GM19468 (cell line): ENCODE data around the gene CTNNA2.

ENCODE experiments used
- ATAC-seq: cut with Tn5 transposase; IDR thresholded peaks from one replicate; pipeline ENCODE4 v1.9.1; 2021; ENCODE audit warnings: mild to moderate bottlenecking, moderate library complexity, moderate number of reproducible peaks; ENCODE audit not compliant: unreplicated experiment; ENCODE audit errors: extremely low read depth

Gene CTNNA2

DNA sequence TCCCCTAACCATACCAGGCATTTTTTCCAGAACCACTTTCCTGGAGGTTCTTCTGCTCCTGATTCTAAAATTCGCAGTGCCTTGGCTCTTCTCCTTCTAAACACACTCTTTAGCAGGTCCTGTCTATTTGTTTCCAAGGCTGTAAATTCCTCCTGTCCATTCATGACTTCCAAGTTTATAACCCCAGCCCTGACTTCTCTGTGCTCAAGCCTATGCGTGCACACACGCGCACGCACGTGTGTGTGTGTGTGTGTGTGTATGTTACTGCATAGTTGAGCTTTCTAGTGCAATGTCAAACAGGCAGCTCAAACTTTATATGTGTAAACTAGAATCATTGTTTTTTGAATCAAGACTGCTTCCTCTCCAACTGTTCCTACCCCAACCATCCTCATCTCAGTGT, 454.0 kb downstream of the CTNNA2 start:
- ATAC-seq, result no peak

DNA sequence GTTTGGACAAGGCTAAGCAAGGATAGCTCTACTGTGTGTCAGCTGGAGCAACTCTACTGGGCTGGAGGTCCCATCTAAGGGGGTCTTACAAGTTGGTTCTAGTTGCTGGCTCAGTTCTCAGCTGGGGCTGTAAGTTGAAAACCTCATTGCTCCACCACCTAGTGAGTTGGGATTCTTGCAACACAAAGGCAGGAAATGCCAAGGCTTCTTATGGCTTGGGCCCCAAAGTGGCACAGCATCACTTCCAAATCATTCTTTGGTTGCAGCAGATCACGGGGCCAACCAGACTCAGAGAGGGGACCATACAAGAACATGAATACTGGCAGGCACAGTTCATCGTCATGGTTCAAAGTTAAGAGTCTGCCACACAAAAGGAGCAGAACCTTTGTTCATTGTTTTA, 459.0 kb downstream of the CTNNA2 start:
- ATAC-seq, result no peak

DNA sequence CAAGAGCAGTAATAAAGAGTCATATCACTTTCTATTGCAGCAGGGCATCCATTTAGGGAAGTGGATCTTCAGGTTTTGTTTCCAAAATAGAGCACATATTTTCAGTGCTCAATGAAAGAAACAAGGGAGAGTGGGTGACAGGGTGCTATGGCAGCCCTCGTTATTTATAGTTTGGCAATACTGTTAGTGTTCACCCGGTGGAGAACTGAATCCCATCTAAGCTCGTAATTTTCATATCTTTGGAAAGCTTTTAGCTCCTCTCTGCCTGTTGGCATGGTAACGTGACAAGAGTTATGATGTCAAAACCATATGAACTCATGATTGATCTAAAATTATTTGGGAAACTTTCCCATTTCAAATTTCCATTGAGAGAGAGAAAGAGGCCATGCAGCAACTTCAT, 459.8 kb downstream of the CTNNA2 start:
- ATAC-seq, result no peak

DNA sequence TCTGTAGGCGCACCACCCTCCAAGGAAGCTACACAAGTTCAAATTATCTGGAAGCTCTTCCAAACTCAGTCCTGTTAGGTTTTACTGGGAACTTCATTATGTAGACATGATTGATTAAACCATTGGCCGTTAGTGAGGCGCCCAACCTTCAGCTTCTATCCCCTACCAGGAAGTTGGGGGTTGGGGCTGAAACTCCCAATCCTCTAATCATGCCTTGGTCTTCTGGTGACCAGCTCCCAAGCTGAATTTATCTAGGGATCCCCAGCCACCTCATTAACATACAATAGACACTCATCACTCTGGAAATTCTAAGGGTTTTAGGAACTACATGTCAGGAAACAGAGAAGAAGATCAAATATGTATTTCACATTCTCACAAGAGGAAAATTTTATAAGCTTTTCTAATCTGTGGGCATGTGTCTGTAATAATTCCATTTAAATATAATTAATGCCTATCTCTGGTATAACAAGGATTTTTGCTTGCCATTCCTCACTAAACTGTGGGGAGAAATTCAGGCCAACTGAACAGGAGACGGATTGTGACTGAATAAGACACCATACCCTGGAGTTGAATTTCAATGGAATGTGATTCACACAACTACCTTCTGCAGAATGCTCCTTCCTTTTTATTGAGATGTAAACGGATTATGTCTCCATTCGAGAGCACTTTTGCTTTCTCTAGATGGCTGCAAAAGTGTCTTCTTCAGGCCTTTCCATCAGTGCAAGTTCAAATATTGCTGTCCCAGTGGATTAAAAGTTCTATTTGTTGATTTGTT, 463.1 kb downstream of the CTNNA2 start:
- ATAC-seq, result no peak

GRCh38 chr2:79977792-79978191, 464.9 kb downstream of the CTNNA2 start:
- ATAC-seq, result no peak

DNA sequence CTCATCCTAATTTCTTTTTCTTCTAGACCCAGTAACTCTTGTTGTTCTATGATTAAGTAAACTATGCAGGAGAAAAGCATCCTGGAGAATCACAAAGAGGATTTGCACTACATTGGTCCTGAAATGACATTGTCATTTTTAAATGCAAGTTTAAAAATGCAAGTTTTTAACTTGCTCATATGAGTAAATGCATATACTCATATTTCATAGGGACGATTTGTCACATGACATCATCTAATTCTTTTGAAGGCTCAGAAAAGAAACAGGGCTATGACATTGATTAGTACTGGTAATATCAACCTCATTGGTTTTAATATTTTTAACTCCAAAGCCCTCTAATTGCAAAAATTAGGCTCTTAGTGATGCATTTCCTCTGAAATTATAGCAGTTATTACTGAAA, 467.3 kb downstream of the CTNNA2 start:
- no peak for ATAC-seq

DNA sequence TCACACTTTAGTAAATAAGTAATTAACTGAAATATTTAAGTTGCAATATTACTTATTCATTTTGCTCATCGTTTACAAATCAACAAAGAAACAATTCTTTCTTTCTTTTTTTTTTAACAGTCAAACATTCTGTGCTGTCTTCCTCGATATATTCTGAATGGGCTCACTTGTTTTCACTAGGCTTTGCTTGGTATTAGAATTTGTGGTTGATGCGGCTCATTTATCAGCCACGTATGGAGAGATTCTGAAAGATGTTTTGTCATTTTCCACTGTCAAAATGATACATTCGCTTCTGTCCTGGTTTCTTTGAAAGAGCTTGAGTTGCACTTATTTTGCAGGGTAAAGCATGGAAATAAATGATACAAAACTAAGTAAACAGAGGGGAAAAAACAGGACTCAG, 468.0 kb downstream of the CTNNA2 start:
- ATAC-seq, result no peak

- no peak for ATAC-seq
These were observed 468.5 kb downstream of the CTNNA2 start for GRCh38 chr2:79981316-79981715.

GRCh38 chr2:79982445-79982844, 469.6 kb downstream of the CTNNA2 start:
- ATAC-seq, result no peak

DNA sequence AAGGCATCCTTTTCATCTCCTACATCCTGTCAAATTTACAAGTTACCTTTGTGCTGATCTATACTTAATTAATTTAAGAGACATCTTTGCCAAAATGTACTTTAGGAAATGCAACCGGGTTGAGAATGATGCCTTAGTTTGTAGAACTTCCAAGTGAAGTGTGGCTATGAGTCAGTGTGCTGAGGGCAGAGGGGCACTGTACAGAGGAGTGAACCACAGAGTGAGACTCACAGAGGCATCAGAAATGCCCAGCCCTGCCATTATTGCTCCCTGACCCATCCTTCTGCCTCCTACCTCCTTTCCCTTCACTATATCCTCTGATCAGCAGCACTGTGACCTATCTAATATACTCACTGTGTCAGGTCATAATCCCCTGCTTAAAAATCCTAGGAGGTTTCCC, 471.6 kb downstream of the CTNNA2 start:
- no peak for ATAC-seq

DNA sequence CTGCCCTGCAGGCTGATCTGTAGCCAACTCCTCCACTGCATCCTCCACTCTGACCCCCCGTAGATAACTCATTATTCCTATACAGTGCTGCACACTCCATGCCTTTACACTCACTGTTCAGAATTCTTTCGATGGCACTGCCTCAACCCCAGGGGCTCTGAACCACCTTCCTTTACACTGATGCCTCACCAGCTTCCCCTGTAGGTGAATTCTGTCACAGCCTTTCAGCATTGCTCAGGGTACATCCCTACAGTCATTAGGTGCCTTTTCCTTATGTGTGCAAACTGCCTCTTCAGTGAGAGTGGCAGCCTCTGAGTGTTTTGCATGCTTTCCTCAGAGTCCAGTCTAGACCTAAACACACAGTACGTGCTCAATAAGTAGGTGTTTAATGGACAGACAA, 472.3 kb downstream of the CTNNA2 start:
- ATAC-seq, result no peak

DNA sequence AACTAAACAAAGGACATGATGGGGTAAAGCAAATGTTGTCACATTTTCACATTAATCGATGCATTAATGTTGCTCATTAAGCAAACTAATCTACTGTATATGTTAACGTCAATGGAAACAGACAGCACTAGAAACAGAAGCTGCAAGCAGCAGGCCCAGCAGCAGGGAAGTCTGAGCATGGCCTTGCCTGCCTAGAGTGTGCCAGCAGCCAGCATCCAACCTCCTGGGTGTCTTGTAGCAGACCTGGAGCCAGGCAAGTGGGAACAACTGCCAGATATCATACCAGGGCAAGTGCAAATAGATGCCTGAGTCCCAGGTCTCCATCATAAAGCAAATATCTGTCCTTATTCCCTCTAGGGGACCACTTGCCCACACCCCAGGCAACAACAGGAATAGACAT, 472.7 kb downstream of the CTNNA2 start:
- no peak for ATAC-seq

- no peak for ATAC-seq
These were observed 480.3 kb downstream of the CTNNA2 start for GRCh38 chr2:79993144-79993543.

- no peak for ATAC-seq
These were observed 481.3 kb downstream of the CTNNA2 start for GRCh38 chr2:79994161-79994560.

- ATAC-seq, result no peak
These were observed 482.1 kb downstream of the CTNNA2 start for GRCh38 chr2:79994965-79995364.

DNA sequence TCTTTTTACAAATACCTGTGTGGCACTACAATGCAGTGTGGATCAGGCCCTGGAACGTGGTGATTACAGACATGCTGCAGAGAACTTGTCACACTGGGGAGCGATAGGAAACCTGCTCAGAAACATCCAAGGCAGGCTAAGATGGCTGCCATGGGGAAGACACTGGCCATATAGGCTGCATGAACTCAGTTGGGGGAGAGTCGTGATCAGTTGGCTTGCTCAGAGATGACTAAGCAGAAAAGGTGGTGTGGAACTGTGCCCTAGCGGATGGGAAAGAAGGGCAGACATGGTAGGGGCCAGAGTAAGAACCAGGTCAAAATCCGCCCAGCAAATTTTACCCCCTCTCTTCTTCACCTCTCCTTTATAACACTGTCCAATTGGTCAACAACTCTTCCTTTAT, 483.9 kb downstream of the CTNNA2 start:
- no peak for ATAC-seq

DNA sequence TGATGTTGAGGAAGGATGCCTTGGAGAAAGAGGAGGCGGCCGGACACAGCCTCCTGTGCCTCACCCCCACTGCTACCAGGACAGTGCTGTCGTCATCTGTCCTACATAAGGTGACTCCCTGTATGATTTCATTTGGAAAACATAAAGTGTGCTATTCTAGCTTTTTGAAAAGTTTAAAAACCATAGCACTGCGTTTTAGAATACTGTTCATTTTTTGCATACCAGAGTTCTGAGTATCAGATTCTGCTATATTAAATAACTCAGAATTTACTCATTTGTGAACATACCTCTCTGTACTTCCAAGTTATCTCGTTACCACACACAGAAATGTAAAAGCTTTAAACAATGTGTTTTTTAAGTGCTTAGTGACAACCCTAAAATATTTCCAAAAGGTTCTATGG, 488.9 kb downstream of the CTNNA2 start:
- ATAC-seq, result no peak

DNA sequence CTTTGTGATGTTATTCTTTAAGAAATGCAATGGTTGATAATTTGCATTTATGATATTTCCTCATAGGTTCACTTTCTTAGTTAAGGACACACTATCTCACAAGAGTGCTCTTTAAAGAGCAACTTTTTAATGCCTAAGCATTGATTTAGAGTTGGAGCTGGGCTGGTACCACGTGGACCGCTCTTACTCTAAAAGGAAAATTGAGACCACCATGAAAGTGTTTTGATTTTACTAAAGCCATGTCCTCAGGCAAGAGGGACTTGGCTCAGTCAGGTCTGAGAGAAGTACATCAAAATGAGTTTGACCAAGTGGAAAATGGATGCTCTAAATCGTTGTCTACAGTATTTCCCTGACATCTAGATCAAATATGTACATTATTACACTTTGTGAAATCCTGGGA, 489.3 kb downstream of the CTNNA2 start:
- no peak for ATAC-seq

DNA sequence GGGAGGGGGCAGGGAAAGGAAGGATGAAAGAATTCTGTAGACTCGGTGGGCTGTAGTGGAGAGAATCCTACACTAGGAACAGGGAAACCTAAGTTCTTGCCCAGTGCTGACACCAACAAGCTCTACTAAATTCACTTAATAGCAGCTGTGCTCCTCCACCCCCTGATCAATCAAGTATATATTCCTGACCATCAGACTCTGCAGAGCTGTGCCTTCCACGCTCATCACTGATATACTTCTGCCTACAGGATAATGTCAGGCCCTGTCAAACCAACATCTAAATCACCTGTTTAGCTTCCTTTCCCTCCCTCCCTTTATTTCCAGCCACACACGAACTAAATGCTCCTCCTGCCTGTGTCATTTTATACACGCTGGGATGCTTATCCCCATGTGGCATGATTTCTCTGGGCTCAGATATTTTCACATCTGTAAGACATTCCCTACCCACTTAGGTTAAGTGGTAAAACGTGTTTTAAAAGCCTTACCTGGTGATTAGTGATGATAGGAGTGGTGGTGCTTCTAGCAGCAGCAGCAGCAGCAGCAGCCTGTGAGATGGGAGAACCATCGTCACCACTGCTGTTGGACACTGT, 489.8 kb downstream of the CTNNA2 start:
- no peak for ATAC-seq

- ATAC-seq, result no peak
These were observed 495.1 kb downstream of the CTNNA2 start for GRCh38 chr2:80007777-80008503.

DNA sequence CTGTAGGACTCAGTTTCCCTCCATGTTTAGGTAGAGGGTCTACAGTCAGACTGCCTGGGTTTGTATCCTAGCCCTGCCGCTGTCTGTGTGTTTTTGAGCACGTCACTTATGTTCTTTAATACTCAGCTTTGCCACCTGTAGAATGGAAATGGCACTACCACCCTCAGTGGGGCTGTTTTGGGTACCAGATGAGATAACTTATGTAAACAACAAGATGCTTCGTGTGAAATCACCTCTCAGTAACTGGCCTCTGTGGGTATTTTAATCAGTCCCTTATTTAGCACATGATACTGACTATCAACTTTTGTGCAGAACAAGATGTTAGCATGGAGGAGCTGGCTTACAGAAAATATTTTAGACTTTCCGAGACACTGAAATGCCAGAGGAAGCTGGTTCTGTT, 495.7 kb downstream of the CTNNA2 start:
- ATAC-seq, result no peak
